Psoas muscle (tissue), 8 donors: Measurements from ENCODE around the gene SH2D4B. TPM values are rescaled to one million over a fixed set of nuclear protein-coding genes. Genes with fewer than 3 reads are reported as not detected.

ENCODE experiments used
- ATAC-seq, 4 donors: fragments of 200-7000 bp; cut with Tn5 transposase; one replicate each; pipeline ENCODE4 v1.9.1; 2020; ENCODE audit warnings: moderate library complexity in 3 of 4, mild to moderate bottlenecking in 2 of 4
- DNase-seq, 2 donors: peaks; one replicate each; pipeline ENCODE4 v3.0.0-alpha.2; 2020
- H3K27ac ChIP-seq: fragments of 200-600 bp; one replicate; pipeline ENCODE4 v1.8.0; 2022
- H3K27me3 ChIP-seq, 3 donors: fragments of 200-600 bp in 1 of 3; one replicate each; pipeline versions ENCODE4 v1.6.1 to v1.8.0; 2013 to 2022; ENCODE audit warnings: low read length in 2 of 3, mild to moderate bottlenecking in 2 of 3, moderate library complexity in 1 of 3; ENCODE audit not compliant: insufficient read depth in 3 of 3
- H3K36me3 ChIP-seq, 2 donors: fragments of 200-600 bp in 1 of 2; one replicate each; pipeline versions ENCODE4 v1.6.1 to v1.8.0; 2013 to 2022; ENCODE audit warnings: low read depth in 1 of 2, mild to moderate bottlenecking in 1 of 2, moderate library complexity in 1 of 2; ENCODE audit not compliant: insufficient read depth in 1 of 2
- H3K4me1 ChIP-seq: fragments of 200-600 bp; one replicate; pipeline ENCODE4 v1.8.0; 2022
- H3K4me3 ChIP-seq: fragments of 200-600 bp; one replicate; pipeline ENCODE4 v1.8.0; 2022; ENCODE audit warnings: mild to moderate bottlenecking
- H3K9me3 ChIP-seq: fragments of 200-600 bp; one replicate; pipeline ENCODE4 v1.8.0; 2022
- WGBS, 3 donors: extraction: QIAGEN DNeasy Blood & Tissue Kit; methylation state at CpG; one replicate each; pipeline versions ENCODE4 v1.1.6 to v1.1.7; 2013; 5-methylcytosine and 5-hydroxymethylcytosine counted together
- intact Hi-C, 2 donors: fragments of 100-400 bp; cut with DNase I; formaldehyde crosslinking; loops; one replicate each; pipeline versions ENCODE4 v1.11.0 to v1.14.2; 2022
- polyA plus RNA-seq, 3 donors: library from polyadenylated mRNA; stranded (reverse); fragments of 200-250 nt; gene quantifications; one replicate each; pipeline ENCODE4 v1.2.3, GENCODE V29; 2013
- total RNA-seq, 4 donors: library from RNA; stranded (reverse); fragmentation: NEBNext Ultra II Directional in 2 of 4; extraction: Animal tissue kit (Norgen Biotek cat#: 25700) in 2 of 4; gene quantifications; one replicate each; pipeline versions ENCODE4 v1.2.1 to v1.2.4, GENCODE V29; 2021 to 2023
- TF ChIP-seq, protein P1 (sequence below): fragments of 200-600 bp; IDR thresholded peaks from one replicate; pipeline ENCODE4 v1.8.0; 2022; ENCODE audit warnings: antibody characterized with exemption
- donor health status: healthy with polysubstance abuse.
- donor health status: DM: no; HTN: no; CAD: no; lungs with moderate emphysema.
- donor health status: Bipolar disorder and iron deficiency.
- donor health status: healthy.
- donor health status: DM: yes; HTN: yes; CAD: no.
- donor health status: DM: no; HTN: no; CAD: no.
- donor health status: DM: no; HTN: no; CAD: no.
- donor health status: DM: yes; HTN: yes; CAD: no.

SH2D4B gene
- total and polyA plus RNA-seq, 7 donors: 0.01 TPM; not detected in 6

DNA sequence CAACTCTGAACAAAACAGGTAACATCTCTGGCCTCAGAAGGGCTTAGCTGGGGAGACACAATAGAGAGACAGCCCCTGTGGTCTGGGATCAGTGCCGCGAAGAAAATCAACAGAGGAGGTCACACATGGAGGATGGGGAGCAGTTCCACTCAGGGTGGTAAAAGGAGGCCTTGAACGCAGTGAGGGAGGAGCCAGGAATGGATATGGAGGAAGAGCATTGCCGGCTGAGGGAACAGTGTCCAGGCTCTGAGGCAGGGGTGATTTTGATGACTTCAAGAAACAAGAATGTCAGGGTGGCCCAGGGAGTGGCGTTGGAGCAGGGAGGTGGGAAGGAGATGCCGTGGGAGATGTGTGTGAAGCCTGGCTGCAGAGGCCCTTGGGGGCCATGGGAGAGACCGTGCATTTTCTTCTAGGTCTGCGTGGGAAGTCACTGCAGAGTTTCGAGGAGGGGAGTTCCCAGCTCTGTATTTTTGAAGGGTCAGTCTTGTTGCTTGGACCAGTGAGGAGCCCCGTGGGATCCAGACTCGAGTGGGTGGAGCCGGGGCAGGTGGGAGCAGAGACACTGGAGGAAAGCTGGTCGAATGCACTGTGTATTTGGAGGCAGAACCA lies 35.7 kb upstream of the SH2D4B start:
- 74 to 77% (median 75%) methylated on average over 13 of the region's 13 CpGs for WGBS, 3 donors
- Histone ChIP-seq H3K4me3 (no peak overlapping the region), H3K27me3 (no peaks in the 10 kb centered on the region), H3K27ac (no peak overlapping the region), H3K9me3 (no peaks in the 10 kb centered on the region), H3K36me3 (peaks cover 0 to 2% of the 10 kb centered on the region in 2 donors), H3K4me1 (peaks cover 55% of the 10 kb centered on the region)
- intact Hi-C loops: loop anchor here in 1 of 2 donors (10.0 kb wide), 1 partner anchor 117 kb away; no protein-coding TSS in a partner anchor
- no peak for ATAC-seq
- TF ChIP-seq, protein P1, sequence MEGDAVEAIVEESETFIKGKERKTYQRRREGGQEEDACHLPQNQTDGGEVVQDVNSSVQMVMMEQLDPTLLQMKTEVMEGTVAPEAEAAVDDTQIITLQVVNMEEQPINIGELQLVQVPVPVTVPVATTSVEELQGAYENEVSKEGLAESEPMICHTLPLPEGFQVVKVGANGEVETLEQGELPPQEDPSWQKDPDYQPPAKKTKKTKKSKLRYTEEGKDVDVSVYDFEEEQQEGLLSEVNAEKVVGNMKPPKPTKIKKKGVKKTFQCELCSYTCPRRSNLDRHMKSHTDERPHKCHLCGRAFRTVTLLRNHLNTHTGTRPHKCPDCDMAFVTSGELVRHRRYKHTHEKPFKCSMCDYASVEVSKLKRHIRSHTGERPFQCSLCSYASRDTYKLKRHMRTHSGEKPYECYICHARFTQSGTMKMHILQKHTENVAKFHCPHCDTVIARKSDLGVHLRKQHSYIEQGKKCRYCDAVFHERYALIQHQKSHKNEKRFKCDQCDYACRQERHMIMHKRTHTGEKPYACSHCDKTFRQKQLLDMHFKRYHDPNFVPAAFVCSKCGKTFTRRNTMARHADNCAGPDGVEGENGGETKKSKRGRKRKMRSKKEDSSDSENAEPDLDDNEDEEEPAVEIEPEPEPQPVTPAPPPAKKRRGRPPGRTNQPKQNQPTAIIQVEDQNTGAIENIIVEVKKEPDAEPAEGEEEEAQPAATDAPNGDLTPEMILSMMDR: no peak
- DNase-seq: peak in 1 of 2 donors; percentile 20

DNA sequence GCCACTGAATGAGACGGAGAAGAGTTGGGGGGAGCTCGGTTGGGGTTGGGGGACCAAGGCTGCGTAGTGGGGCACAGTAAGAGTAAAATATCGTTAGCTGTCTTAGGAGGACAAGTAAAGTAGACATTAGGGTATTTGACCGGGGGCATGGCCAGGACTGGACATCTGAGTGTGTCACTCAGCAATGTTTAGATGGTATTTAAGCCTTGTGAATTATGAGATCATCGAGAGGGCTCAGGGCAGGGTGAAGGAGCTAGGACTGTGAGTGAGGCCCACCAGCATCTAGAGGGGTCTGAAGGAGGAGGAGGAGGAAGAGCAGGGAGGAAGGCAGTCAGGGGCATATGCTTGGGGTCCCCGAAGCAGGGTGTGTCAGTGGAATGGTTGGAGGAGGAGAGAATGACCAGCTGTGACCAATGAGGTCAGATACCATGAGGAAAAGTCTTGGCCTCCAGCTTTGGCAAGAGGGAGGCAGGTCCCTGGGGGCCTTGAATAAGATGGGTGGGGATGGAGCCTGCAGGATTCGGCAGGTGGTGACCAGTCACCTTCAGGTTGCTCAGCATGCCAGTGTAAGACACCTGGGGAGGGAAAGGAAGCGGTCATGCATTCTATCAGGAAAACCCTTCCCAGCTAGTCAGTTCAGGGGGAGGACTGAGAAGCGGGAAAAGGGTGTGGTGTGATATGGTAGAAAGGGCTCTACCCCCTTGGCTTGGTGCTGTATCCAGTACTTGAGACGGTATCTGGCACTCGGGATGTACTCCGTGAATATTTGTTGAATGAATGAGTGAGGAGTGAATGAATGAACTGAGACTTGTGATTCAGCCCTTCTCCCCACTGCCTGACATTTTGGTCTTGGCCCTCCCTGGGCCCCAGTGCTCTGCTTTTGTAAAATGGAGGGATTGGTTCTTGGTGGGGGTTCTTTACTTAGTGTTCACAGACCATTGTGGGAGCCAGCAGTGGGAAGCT lies 34.8 kb upstream of the SH2D4B start:
- intact Hi-C loops: loop anchor here in 1 of 2 donors (10.0 kb wide), 1 partner anchor 118 kb away; no protein-coding TSS in a partner anchor
- H3K4me3 ChIP-seq: no peak overlapping the region
- H3K36me3 ChIP-seq: peaks cover 0 to 8% of the 10 kb centered on the region in 2 donors
- DNase-seq: peak in 1 of 2 donors; percentile 36
- 77 to 80% (median 78%) methylated on average over 13 of the region's 13 CpGs for WGBS, 3 donors
- TF ChIP-seq, protein P1: no peak
- H3K27me3 ChIP-seq: no peaks in the 10 kb centered on the region
- ATAC-seq: no peak
- H3K4me1 ChIP-seq: peaks cover 55% of the 10 kb centered on the region
- H3K27ac ChIP-seq: peak overlapping the region; percentile 10
- H3K9me3 ChIP-seq: no peaks in the 10 kb centered on the region

DNA sequence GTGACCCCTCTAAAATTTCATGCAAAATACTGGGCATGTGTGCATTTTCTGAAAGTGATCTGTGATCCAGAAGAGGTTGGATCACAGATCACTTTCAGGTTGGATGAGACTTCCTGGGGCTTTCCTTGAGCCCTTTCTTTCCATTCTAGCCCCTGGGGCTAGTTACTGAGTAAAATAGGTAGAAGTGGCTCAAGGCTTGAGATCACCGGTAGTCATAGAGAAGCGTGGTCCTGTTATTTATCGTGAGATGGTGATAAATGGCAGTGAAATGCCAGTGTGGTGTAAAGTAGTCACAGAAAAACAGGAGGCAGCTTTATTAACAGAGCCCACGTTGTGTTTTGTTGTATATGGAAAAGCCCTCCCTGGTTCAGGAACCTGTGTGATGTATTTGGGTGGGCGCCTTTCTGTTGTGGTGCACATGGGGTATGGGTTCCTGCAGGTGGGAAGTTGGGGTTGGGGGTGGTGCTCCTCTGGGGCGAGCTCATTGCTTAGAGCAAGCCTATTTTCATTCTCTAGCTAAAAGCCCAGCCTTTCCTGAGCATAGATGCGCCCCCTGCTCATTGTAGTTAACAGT lies 34.0 kb upstream of the SH2D4B start:
- ATAC-seq (no peak), DNase-seq (no peak)
- Histone ChIP-seq H3K4me3 (no peak overlapping the region), H3K4me1 (peaks cover 50% of the 10 kb centered on the region), H3K27ac (peak overlapping the region; percentile 10), H3K27me3 (no peaks in the 10 kb centered on the region), H3K36me3 (peaks cover 0 to 11% of the 10 kb centered on the region in 2 donors), H3K9me3 (no peaks in the 10 kb centered on the region)
- WGBS, 3 donors: 78 to 81% (median 78%) methylated on average over 7 of the region's 7 CpGs
- TF ChIP-seq, protein P1: no peak
- intact Hi-C loops: loop anchor here (2.0 to 10.0 kb wide), 3 partner anchors 59 to 119 kb away; no protein-coding TSS in a partner anchor

DNA sequence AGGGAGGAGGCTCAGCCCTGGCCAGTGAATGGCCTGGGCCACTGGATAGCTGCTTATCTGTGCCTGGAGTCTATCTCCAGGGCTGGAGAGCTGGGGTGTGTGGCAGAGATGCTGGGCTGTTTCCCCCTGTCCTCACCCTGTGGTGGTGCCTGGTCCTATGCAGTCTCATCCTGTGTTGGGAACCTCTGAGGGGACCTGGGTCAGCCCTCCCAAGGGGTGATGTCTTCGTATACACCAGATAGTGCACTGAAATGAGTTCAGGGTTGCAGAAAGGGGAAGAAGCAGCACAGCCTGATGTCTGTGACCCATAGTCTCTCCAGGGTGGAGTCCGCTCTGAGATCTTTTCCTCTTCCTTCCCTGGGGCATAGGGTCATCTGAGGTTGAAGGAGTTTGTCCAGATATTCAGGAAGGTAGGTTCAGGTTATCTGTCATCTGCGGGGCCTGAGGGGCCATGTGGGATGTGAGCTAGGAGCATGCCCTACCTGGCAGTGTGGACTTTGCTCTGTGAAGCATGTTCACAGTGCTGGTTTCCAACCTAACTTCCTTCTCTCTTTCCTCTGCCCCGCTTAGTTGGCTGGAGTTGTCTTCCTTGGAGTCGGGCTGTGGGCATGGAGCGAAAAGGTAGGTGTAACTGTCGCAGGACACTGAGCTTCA lies 33.4 kb upstream of the SH2D4B start:
- H3K27me3 ChIP-seq: no peaks in the 10 kb centered on the region
- WGBS, 3 donors: 54 to 73% (median 69%) methylated on average over 7 of the region's 7 CpGs
- no peak overlapping the region for H3K4me3 ChIP-seq
- DNase-seq: peak in 1 of 2 donors; percentile 39
- TF ChIP-seq, protein P1: no peak
- intact Hi-C loops: loop anchor here (2.0 to 10.0 kb wide), 3 partner anchors 59 to 119 kb away; no protein-coding TSS in a partner anchor
- peaks cover 48% of the 10 kb centered on the region for H3K4me1 ChIP-seq
- H3K9me3 ChIP-seq: no peaks in the 10 kb centered on the region
- no peak for ATAC-seq
- peak overlapping the region; percentile 31 for H3K27ac ChIP-seq
- peaks cover 0 to 17% of the 10 kb centered on the region in 2 donors for H3K36me3 ChIP-seq
